ENCODE data around the gene SERPINF2. TPM values are rescaled to one million over a fixed set of nuclear protein-coding genes. Genes with fewer than 3 reads are reported as not detected.

SERPINF2 gene
- 0.93 to 1.5 TPM (median 0.96 TPM) in 3 replicates for polyA plus RNA-seq
- polyA plus RNA-seq (2011; ENCODE audit: low read depth): not detected
- 0.50 and 1.1 TPM in 2 replicates for polyA plus RNA-seq (2011; cell fraction: cytosol; rRNA removed)
- 1.3 and 2.0 TPM in 2 replicates for polyA plus RNA-seq (2011; cell fraction: nucleus; rRNA removed)
- 0.66 and 1.7 TPM in 2 replicates for polyA plus RNA-seq (2012; ENCODE audit: low replicate concordance)
- 0.45 to 1.0 TPM (median 0.46 TPM) in 3 replicates for polyA minus RNA-seq
- 2.3 TPM for polyA minus RNA-seq (2011; cell fraction: cytosol; rRNA and poly(A)+ RNA removed)
- polyA minus RNA-seq (2011; cell fraction: nucleus; rRNA and poly(A)+ RNA removed): 0.95 and 1.0 TPM in 2 replicates

DNA sequence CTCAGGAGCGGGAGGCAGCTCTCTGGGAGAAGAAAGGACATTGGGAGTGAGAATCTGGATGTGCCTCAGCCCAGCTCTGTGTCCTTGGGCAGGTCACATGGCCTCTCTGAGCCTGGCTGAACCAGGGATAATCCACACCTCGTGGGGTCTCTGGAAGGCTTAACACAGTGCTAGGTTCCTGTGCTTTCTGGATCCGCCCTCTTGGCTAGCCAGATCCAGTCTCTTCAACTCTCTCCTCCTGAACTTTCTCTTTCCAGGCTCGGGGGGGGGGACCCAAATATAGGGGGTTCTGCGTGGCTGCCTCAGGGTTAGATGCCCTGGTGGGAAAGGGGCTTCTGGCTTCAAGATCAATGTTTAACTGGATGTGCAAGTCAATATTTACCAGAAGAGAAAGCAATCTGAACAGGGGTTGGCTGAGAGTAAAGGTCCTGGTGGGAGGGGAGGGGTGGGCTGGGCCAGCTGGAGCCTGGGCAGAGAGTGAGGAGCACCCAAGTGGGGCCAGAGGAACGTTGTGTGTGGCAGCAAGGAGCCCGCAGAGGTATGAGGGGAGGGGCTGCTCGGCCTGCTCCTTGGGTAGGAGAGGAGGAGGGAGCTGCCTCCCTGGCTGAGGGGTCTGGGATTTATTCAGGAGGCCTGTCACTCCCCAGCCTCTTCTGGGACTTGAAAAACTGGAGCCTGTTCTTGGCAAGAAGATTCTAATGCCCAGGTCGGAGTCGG lies at the start of gene SERPINF2:
TSS of gene SERPINF2 (plus strand) at position 501 of the 717 bp plus-strand sequence. CDS start 2,125 bp downstream, outside the sequence.
- Histone ChIP-seq H3K9me3 (ENCODE audit: control insufficient read depth, low read depth, low read length) (no peaks in the 10 kb centered on the region), H2AFZ (ENCODE audit: control insufficient read depth, low read length) (no peak within 1 kb of the TSS), H3K27ac (ENCODE audit: control insufficient read depth, insufficient read depth, low read length) (no peak within 1 kb of the TSS), H3K9me1 (ENCODE audit: control insufficient read depth, extremely low read depth, insufficient read depth, low read length) (no peaks in the 10 kb centered on the region), H3K79me2 (ENCODE audit: control insufficient read depth, insufficient read depth, low read length) (no peaks in the 10 kb centered on the region), H3K4me3 (ENCODE audit: control insufficient read depth in 2 of 3, extremely low read depth in 1 of 3, insufficient read depth in 2 of 3, low read depth in 1 of 3, low read length in 3 of 3) (no peak within 1 kb of the TSS), H3K27me3 (ENCODE audit: control insufficient read depth, extremely low read depth, insufficient read depth, low read length) (no peaks in the 10 kb centered on the region), H3K36me3 (ENCODE audit: control insufficient read depth in 2 of 2, extremely low read depth in 1 of 2, insufficient read depth in 2 of 2, low read length in 2 of 2) (peaks cover 0 to 6% of the 10 kb centered on the region in 2 experiments), H3K4me1 (ENCODE audit: control insufficient read depth, extremely low read depth, insufficient read depth, low read length) (peaks cover 9% of the 10 kb centered on the region), H3K4me2 (ENCODE audit: control insufficient read depth, extremely low read depth, insufficient read depth, low read depth, low read length) (no peak within 1 kb of the TSS), H4K20me1 (ENCODE audit: control insufficient read depth, extremely low read depth, insufficient read depth, low read length) (no peaks in the 10 kb centered on the region), H3K9ac (ENCODE audit: control insufficient read depth, extremely low read depth, insufficient read depth, low read length) (no peak within 1 kb of the TSS)
- FAIRE-seq (no peak), DNase-seq (ENCODE audit: low read depth, low spot score) (no peak)
- TF ChIP-seq EZH2 (IDR thresholded peaks at IDR 0.05; ENCODE audit: low read length): no peak
- TF ChIP-seq, protein P1, sequence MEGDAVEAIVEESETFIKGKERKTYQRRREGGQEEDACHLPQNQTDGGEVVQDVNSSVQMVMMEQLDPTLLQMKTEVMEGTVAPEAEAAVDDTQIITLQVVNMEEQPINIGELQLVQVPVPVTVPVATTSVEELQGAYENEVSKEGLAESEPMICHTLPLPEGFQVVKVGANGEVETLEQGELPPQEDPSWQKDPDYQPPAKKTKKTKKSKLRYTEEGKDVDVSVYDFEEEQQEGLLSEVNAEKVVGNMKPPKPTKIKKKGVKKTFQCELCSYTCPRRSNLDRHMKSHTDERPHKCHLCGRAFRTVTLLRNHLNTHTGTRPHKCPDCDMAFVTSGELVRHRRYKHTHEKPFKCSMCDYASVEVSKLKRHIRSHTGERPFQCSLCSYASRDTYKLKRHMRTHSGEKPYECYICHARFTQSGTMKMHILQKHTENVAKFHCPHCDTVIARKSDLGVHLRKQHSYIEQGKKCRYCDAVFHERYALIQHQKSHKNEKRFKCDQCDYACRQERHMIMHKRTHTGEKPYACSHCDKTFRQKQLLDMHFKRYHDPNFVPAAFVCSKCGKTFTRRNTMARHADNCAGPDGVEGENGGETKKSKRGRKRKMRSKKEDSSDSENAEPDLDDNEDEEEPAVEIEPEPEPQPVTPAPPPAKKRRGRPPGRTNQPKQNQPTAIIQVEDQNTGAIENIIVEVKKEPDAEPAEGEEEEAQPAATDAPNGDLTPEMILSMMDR (optimal IDR thresholded peaks at IDR 0.05 in 1 of 3, IDR thresholded peaks at IDR 0.05 in 1 of 3, conservative IDR thresholded peaks at IDR 0.05 in 1 of 3; ENCODE audit: extremely low read depth in 1 of 3, insufficient read depth in 2 of 3, low read length in 3 of 3): no peak
- dilution Hi-C loops (cut with MboI; ENCODE audit: extremely low pct_ligation_motif_present, low sequenced_read_pairs): no loop called here

DNA sequence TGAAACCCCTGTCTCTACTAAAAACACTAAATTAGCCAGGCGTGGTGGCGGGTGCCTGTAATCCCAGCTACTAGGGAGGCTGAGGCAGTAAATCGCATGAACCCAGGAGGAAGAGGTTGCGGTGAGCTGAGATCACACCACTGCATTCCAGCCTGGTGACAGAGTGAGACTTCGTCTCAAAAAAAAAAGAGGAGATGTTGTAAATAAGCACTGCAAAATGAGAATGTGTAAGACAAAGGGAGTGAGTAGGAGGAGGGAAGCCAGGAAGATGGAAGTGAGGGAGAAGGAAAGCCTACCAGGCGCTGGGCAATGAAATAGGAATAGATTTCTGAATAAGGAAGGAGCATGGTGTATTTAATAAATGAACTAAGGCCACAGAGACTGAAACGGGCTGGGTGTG lies 49.3 kb upstream of the SERPINF2 start:
- no peak overlapping the region for H3K4me3 ChIP-seq (ENCODE audit: control insufficient read depth in 2 of 3, extremely low read depth in 1 of 3, insufficient read depth in 2 of 3, low read depth in 1 of 3, low read length in 3 of 3)

More for the DNA sequence above, 49.3 kb upstream of the SERPINF2 start:
- no peak for DNase-seq (ENCODE audit: low read depth, low spot score)
- no peaks in the 10 kb centered on the region for H3K79me2 ChIP-seq (ENCODE audit: control insufficient read depth, insufficient read depth, low read length)
- no peaks in the 10 kb centered on the region for H3K36me3 ChIP-seq (ENCODE audit: control insufficient read depth in 2 of 2, extremely low read depth in 1 of 2, insufficient read depth in 2 of 2, low read length in 2 of 2)
- no peak overlapping the region for H2AFZ ChIP-seq (ENCODE audit: control insufficient read depth, low read length)
- H3K4me1 ChIP-seq (ENCODE audit: control insufficient read depth, extremely low read depth, insufficient read depth, low read length): no peaks in the 10 kb centered on the region
- no peaks in the 10 kb centered on the region for H3K9me3 ChIP-seq (ENCODE audit: control insufficient read depth, low read depth, low read length)
- no peak overlapping the region for H3K27ac ChIP-seq (ENCODE audit: control insufficient read depth, insufficient read depth, low read length)
- no peaks in the 10 kb centered on the region for H3K27me3 ChIP-seq (ENCODE audit: control insufficient read depth, extremely low read depth, insufficient read depth, low read length)
- dilution Hi-C loops (cut with MboI; ENCODE audit: extremely low pct_ligation_motif_present, low sequenced_read_pairs): no loop called here
- TF ChIP-seq, protein P1 (optimal IDR thresholded peaks at IDR 0.05 in 1 of 3, IDR thresholded peaks at IDR 0.05 in 1 of 3, conservative IDR thresholded peaks at IDR 0.05 in 1 of 3; ENCODE audit: extremely low read depth in 1 of 3, insufficient read depth in 2 of 3, low read length in 3 of 3): no peak
- no peak for TF ChIP-seq EZH2 (IDR thresholded peaks at IDR 0.05; ENCODE audit: low read length)
- no peak overlapping the region for H3K9ac ChIP-seq (ENCODE audit: control insufficient read depth, extremely low read depth, insufficient read depth, low read length)
- FAIRE-seq: no peak
- no peaks in the 10 kb centered on the region for H4K20me1 ChIP-seq (ENCODE audit: control insufficient read depth, extremely low read depth, insufficient read depth, low read length)
- H3K9me1 ChIP-seq (ENCODE audit: control insufficient read depth, extremely low read depth, insufficient read depth, low read length): no peaks in the 10 kb centered on the region
- no peak overlapping the region for H3K4me2 ChIP-seq (ENCODE audit: control insufficient read depth, extremely low read depth, insufficient read depth, low read depth, low read length)
